Activated T-helper 1 cell treated with Interleukin-2 at 50 U/mL for 16 hours (primary cell): Measurements from ENCODE around the gene ERBB2.
"Not testable (repeated sequence)": the region's sequence is repeated elsewhere in the genome, so short reads cannot be mapped to it uniquely, and the experiment has no call there.

Experiments used
- DNase-seq: peaks from one replicate; pipeline ENCODE4 v3.0.0-alpha.2; 2020; ENCODE audit warnings: low read depth

ERBB2 gene

DNA sequence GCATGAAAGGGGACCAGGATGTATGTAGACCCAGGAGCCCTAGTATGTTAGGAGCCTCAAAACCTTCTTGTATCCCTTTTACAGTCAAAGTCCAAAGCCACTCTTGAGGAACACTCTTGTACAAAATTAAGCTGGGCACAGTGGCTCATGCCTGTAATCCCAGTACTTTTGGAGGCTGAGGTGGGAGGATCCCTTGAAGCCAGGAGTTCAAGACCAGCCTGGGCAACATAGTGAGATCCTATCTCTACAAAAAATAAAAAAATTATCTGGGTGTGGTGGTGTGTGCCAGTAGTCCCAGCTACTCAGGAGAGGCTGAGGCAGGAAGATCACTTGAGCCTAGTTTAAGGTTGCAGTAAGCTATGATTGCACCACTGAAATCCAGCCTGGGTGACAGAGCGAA is 26.1 kb downstream of the ERBB2 start:
- DNase-seq: not testable (repeated sequence)

DNA sequence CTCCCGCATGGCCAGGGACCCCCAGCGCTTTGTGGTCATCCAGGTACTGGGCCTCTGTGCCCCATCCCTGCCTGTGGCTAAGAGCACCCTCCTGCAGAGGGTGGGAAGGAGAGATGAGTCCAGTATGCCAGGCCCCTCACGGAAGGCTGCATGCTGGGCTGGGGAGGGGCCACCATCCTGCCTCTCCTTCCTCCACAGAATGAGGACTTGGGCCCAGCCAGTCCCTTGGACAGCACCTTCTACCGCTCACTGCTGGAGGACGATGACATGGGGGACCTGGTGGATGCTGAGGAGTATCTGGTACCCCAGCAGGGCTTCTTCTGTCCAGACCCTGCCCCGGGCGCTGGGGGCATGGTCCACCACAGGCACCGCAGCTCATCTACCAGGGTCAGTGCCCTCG is 26.8 kb downstream of the ERBB2 start:
- DNase-seq: no peak

DNA sequence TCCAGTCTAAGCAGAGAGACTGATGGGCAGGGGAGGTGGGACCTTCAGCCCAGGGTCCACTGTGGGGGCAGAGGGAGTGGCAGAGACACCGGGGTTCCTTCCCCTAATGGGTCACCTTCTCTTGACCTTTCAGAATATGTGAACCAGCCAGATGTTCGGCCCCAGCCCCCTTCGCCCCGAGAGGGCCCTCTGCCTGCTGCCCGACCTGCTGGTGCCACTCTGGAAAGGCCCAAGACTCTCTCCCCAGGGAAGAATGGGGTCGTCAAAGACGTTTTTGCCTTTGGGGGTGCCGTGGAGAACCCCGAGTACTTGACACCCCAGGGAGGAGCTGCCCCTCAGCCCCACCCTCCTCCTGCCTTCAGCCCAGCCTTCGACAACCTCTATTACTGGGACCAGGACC is 27.7 kb downstream of the ERBB2 start:
- DNase-seq: no peak

DNA sequence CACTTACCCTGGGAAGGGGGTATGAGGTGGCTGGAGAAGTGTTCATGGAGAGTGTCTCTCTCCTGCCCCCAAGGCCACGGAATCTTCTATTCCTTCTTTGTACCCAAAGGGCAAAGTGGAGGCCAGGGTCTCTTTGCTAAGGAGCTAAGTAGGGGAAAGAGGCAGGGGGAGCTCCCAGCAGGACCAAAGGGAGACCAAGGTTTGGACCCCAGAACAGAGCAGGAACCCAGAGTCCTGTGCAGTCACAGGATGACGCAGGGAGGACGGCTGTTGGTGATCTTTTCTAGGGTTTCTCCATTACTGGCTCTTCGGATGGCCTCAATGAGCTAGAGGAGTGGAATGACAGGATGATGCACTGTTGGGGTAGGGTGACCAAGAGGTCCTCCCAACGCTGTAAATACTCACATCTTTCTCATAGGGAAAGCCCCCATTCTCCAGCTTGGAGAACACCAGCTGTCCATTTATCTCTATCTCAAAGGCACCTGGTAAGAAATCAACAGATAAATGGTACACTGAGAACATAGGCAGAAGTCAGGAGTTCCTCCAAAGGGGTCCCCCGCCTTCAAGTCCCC is 29.5 kb downstream of the ERBB2 start:
- no peak for DNase-seq

DNA sequence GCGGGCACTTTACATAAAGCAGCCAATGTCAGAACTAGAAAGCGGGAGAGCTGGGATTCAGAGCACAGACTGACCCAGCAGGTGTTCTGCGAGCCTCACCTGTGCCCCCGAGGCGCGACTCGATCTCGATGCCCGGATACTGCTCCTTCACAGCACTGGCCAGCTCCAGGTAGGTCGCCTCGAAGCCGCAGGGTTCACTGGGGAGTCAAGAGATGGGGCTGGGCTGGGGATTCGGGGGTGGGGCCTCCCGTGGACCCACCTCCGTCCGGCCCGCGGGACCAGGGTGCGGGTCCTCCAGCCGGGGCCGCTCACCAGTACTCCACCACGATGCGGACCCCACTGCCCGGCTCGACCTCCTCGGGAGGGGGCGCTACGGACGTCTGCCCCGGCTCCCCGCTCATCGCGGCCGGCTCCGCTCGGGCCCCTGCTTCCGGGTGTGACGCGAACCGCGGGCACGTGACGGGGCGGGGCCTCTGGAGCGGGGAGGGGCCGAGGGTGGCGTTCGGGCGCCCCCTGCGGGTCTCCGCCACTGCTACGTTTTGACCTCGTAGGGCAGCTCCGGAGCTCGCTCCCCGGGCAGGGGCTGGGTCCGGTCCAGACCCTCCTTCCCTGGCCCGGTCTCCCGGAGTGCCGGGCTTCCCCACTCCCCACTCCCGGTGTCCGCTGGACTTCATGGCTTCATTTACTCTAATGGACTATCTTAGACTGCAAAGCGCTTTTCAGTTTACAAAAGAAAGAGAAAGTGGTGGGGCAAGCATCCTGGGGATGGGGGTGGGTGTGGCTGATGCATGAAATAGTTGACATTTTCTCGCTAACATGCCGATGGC is 30.4 kb downstream of the ERBB2 start, which contains the start of gene MIEN1:
Gene MIEN1 (minus strand): TSS at position 438 of the 827 bp plus-strand sequence. CDS start 37 bp downstream, at position 401.
- peak; percentile 92 for DNase-seq

DNA sequence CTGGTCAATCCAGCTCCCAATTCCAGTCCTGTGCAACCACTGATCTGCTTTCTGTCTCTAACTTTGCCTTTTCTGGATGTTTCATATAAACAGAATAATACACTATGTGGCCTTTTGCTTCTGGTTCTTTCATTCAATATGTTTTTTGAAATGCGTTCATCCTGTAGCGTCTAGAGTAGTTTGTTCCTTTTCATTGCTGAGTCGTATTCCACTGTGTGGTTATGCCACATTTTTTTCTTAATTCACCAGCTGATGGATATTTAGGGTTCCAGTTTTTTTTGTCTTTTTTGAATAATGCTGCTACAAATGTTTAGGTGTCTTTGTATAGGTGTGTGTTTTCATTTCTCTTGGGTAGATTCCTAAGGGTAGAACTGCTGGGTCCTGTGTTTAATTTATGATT is 32.7 kb downstream of the ERBB2 start:
- DNase-seq: no peak

DNA sequence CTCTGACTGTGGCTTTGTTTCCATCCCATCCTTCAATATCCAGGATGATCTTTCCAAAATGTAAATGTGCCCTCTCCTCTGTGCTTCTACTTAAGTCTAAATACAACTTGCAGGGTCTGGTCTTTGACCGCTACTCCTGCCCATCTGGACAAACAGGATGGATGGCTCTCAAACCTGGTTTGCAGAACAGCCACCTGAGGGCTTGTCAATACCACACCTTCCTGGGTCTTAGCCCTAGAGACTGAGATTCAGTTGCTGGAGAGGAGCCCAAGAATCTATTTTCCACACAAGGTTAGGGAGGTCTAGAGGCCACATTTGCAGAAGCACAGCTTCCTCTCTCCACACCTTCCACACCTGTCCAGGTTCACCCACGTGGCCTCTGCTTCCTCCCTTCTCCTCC is 36.0 kb downstream of the ERBB2 start:
- DNase-seq: no peak

DNA sequence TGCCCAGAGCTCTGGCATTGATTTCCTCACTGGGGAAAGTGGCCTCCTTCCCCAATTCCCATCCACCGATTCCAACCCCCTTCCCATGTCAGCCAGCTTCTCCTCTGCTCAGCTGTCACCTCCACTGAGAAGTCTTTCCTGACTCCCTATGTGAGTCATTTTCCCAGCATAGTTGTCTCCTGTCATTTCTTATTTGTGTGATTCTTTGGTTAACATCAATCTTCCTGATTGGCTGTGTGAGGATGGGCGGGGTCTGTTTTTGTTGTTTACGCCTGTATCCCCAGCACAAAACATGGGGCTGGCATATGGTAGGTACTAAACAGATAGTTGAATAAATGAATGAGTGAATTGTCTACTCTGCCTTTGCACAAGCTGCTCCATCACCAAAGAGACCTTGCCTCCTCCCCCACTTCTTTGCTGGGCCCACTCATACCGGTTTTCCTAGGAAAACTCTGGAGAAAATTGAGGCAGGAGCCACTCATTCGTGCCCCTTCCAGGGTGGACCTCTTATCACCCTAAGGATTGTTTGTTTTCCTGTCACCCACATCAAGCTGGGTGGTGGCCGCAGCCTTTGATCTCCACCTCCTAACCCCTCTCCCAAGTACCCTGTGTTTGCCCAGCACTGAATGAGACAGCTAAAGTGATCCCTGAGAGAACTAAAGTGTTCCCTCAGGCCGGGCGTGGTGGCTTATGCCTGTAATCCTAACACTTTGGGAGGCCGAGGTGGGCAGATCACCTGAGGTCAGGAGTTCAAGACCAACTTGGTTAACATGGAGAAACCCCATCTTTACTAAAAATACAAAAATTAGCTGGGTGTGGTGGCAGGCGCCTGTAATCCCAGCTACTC is 36.7 kb downstream of the ERBB2 start:
- DNase-seq: no peak

DNA sequence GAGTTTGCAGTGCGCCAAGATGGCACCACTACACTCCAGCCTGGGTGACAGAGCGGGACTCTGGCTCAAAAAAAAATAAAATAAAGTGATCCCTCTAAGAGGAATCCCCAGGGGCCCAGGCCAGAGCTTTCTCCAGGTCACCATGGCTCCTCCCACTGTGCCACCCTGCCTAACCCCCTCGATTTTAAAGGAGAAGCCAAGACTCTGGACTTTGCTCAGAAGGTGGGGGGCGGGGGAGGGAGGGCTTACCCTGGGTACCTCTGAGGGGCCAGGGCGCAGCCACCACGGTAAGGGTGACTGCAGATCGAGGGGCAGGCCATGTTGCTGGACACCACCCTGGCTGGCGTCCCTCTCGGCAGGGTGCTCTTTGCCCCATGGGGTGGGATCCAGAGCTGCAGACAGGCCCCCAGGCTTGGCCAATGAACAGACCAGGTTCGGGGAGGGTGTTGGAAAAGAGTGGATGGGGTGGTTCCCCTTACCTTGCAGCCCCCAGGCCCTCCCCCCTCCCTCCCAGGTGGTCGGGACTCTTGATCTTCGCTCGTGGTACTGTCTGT is 37.4 kb downstream of the ERBB2 start:
- no peak for DNase-seq

DNA sequence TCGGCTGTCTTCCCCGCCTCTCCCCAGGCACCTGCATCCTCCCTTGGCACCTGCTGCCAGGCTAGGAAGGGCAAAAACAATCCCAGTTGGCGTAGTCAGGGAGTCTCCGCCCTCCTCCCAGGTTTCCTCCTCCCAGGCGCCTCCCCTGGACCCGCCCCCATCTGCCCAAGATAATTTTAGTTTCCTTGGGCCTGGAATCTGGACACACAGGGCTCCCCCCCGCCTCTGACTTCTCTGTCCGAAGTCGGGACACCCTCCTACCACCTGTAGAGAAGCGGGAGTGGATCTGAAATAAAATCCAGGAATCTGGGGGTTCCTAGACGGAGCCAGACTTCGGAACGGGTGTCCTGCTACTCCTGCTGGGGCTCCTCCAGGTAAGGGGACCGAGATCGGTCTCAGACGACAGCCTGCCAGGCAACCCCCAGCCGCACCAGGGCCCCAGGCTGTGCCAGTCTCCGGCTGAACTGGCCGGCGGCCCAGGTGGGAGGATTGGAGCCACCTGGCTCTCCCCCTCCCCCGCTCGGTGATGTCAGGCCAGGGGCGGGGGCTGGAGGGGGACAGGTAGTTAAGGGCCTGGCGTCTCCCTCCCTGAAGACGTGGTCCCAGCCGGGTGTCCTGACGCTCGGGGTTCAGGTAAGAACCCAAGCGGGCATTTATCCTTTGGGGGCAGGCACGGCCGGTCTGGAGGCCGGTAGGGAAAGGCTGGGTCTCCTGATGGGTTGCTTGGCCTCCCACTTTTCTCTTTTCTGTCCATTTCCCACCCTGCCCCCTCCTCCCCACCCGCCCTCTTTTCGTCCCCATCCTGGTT is 38.1 kb downstream of the ERBB2 start, which contains the start of gene GRB7:
Gene GRB7 (plus strand): TSS at position 179 of the 808 bp plus-strand sequence. CDS start 4,364 bp downstream, outside the sequence.
- DNase-seq: no peak

DNA sequence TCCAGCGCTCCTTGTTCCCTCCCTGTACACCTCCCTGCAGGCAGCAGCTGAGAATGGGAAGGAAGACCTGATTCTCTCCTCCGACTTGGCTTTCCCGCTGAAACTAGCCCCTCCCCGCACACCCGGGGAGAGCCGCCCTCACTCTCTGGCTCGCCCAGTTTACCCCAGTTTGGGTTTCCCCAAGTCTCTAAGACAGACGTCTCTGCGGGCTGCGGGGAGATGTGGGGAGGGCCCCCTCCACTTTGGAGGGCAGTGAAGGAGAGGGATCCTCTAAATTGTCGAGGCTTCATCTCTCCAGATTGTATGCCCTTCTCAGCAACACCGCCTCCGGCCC is 38.7 kb downstream of the ERBB2 start:
- DNase-seq: no peak

DNA sequence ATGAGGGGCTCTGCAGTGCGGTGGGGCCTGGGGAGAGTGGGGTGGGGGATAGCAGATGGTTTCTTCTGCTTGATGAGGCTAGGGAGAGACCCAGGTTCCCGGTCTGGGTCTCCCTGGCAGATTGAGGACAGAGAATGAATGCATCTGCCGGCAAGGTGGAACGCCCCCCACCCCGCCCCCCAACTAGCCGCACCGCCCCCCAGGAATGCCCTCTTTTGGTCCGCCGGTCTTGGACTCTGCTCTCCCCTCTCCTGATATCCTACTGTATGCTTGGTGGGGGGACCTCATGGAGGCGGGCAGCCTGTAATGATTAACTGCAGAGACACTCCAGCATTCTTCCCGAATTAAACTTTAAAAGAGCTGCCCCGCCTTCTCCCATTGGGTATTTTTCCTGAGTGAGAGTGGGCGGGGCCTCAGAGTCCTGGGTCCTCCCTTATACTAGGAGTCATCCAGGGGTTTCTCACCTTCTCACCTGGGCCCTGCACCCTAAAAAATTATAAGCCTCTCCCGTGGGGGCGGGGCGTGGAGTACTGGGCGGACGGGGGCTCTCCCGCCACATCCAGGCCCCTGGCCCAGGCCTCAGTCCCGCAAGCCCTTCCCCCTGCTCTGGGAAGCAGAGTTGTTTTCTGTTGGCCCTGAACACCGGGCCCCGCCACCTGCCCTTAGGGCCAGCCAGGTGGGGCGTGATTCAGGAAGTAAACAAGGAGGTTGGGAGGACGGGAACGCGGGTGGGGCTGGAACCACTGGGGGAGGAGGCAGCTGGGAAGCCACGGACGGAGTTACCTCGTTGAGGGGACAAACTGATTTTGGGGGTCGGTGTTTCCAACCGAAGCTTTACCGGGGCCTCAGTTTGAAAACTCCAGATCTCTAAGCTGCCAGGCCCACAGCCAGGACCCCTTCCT is 39.4 kb downstream of the ERBB2 start:
- DNase-seq: no peak

DNA sequence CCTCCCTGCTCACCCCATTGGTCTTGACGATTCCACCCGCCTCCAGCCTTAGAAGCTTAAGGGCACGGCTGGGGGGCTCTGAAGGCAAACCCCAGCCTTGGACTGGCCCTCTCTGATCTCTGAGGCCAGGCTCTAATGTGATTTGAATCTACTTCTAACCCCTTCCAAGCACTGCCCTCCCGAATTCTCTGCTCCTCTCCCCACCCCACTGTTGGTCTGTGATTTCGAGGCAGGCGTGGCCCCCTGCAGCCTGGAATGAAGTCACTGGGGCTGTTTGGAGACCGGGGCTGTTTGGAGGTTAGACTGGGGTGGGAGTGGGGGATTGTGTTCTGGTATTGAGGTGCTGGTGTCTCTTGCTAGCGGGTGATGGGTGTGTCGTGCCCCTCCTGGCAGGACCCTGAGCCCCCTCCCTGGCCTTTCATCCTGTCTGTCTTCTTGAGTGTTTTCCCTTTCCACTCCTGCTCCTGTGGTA is 40.1 kb downstream of the ERBB2 start:
- no peak for DNase-seq

DNA sequence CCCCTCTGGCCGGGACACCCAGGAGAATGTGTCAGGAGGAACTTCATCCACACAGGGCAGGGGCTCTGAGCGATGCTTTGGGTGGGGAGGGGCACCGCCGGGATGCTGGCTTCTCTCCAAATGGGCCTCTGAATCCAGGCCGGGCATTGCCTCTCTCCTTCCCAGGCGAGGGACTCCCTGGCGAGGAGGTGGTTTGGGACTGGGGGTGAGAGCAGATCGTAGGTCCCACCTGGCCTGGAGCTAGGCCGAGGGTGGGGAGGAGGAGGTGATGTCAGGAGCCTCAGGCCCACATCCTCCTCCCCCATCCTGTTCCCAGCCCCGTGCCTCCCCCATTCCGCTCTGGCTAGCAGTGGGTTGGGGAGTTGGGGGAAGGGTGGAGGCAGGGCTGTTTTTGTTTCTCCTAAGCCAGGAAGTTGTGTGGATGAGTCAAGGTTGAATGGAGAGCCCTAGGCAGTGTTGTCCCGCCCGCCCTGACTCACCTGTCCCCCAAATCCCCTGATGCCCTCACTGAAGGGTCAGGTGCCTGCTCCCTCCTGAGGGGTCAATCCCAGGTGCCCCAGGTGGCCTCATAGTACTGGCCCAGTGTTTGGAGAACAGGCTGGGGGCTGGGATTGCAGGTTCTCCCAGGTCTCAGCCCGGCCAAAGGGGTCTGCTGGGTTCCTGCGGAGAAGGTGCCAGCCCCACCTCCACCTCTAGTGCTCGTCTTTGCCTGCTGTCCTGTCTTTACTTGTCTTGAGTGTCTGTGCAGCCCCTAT is 40.7 kb downstream of the ERBB2 start:
- no peak for DNase-seq

DNA sequence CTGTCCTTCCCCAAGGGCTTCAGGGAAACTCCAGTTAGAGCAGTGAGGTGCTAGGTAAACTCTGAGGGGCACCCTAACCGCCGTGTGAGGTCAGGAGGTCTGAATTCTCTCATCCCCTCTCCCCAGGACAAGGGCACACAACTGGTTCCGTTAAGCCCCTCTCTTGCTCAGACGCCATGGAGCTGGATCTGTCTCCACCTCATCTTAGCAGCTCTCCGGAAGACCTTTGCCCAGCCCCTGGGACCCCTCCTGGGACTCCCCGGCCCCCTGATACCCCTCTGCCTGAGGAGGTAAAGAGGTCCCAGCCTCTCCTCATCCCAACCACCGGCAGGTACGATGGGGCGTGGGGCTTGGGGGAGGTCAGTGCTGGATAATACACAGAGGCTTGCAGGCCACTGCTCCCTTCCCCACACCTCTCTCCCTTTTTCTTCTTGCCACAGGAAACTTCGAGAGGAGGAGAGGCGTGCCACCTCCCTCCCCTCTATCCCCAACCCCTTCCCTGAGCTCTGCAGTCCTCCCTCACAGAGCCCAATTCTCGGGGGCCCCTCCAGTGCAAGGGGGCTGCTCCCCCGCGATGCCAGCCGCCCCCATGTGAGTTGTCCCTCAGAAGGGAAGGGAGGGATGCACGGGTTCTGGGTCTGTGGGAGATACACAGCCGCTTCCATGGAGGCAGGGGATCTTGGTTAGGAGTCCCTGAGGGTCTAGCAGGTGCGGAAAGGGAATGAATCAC is 42.4 kb downstream of the ERBB2 start:
- no peak for DNase-seq

DNA sequence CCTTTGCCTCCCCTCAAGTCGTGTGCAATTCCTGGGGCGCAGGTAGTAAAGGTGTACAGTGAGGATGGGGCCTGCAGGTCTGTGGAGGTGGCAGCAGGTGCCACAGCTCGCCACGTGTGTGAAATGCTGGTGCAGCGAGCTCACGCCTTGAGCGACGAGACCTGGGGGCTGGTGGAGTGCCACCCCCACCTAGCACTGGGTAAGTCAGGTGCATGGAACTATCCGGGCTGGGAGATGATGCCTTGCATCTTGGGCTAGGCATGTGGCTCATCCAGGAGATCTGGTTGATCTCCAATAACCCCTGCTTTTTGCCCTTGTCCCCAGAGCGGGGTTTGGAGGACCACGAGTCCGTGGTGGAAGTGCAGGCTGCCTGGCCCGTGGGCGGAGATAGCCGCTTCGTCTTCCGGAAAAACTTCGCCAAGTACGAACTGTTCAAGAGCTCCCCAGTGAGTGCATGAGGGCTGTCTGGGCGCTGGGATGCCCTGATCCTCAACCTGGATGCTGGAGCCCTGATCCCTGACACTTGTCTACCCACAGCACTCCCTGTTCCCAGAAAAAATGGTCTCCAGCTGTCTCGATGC is 43.1 kb downstream of the ERBB2 start:
- no peak for DNase-seq

DNA sequence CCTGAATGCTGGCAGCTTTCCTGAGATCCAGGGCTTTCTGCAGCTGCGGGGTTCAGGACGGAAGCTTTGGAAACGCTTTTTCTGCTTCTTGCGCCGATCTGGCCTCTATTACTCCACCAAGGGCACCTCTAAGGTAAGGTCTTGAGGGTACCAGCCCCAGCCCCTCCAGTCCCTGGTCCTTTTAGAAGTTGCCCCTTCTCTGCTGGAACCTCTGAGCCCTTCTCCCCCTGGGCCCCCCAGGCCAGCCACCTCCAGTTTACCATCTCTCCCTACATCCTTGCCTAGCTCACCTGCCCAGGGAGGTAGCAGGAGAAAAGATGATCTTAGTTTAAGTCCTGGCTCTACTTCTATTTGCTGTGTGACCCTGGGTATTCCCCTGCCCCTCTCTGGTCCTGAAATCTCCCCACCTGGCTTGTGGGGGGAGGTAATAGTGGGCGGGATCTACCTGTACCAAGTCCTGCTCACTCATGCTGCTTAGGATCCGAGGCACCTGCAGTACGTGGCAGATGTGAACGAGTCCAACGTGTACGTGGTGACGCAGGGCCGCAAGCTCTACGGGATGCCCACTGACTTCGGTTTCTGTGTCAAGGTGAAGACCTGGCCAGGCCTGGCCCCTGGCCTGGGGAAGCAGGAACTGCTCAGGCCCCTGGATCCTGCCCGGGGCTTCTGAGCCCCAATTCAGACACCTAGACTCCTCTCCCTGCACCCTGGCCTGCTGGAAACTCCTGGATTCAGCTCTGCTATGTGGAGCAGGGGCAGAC is 44.4 kb downstream of the ERBB2 start:
- no peak for DNase-seq

DNA sequence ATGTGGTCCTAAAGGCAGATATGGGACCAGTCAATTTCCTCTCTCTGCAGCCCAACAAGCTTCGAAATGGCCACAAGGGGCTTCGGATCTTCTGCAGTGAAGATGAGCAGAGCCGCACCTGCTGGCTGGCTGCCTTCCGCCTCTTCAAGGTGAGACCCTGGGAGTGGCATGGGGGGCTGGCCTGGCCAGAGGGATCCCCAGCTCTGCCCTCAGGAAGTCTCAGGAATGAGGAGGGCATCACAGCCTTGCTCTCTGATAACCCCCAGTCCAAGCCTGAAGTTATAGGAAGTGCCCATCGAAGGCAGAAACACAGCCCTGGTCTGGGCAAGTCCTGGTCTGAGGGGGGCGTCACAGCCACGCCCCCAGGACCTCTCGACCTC is 45.0 kb downstream of the ERBB2 start:
- DNase-seq: no peak
